GM12865 (cell line): ENCODE results near the gene ACOXL.

ENCODE experiments used
- DNase-seq: peaks from one replicate; pipeline ENCODE4 v3.0.0; 2010; ENCODE audit warnings: low read depth
- H3K4me3 ChIP-seq: 2 replicates; pipeline ENCODE4 v1.5.1; 2011; ENCODE audit warnings: mild to moderate bottlenecking, low read depth, low read length, control low read depth
- CTCF ChIP-seq: IDR thresholded peaks from 2 replicates; pipeline ENCODE4 v1.5.1; 2011; ENCODE audit warnings: low read length, control low read depth, low read depth, inconsistent platforms; ENCODE audit not compliant: insufficient read depth; ENCODE audit errors: missing control alignments

Gene ACOXL

GRCh38 chr2:111127351-111127750 lies 395.0 kb downstream of the ACOXL start:
- no peak for DNase-seq
- no peak for TF ChIP-seq CTCF
- no peak overlapping the region for H3K4me3 ChIP-seq

GRCh38 chr2:111128096-111128495 lies 395.7 kb downstream of the ACOXL start:
- no peak for DNase-seq
- no peak for TF ChIP-seq CTCF
- no peak overlapping the region for H3K4me3 ChIP-seq

- no peak for DNase-seq
- no peak overlapping the region for H3K4me3 ChIP-seq
- TF ChIP-seq CTCF: no peak
Observed at GRCh38 chr2:111133603-111134002, 401.2 kb downstream of the ACOXL start.

- no peak for DNase-seq
- H3K4me3 ChIP-seq: no peak overlapping the region
- TF ChIP-seq CTCF: no peak
Observed at GRCh38 chr2:111134055-111134454, 401.7 kb downstream of the ACOXL start.

GRCh38 chr2:111135237-111135909 lies 403.0 kb downstream of the ACOXL start:
- DNase-seq: no peak
- TF ChIP-seq CTCF: no peak
- no peak overlapping the region for H3K4me3 ChIP-seq

- H3K4me3 ChIP-seq: no peak overlapping the region
- no peak for DNase-seq
- TF ChIP-seq CTCF: no peak
Observed at GRCh38 chr2:111135910-111136297, 403.5 kb downstream of the ACOXL start.

GRCh38 chr2:111138839-111139238 lies 406.5 kb downstream of the ACOXL start:
- DNase-seq: no peak
- TF ChIP-seq CTCF: no peak
- H3K4me3 ChIP-seq: no peak overlapping the region
